HG03064 (cell line): Measurements from ENCODE around the gene PAQR8.

Experiments
- ATAC-seq: cut with Tn5 transposase; IDR thresholded peaks from one replicate; pipeline ENCODE4 v1.9.1; 2021; ENCODE audit warnings: low read depth; ENCODE audit not compliant: unreplicated experiment

The PAQR8 gene

DNA sequence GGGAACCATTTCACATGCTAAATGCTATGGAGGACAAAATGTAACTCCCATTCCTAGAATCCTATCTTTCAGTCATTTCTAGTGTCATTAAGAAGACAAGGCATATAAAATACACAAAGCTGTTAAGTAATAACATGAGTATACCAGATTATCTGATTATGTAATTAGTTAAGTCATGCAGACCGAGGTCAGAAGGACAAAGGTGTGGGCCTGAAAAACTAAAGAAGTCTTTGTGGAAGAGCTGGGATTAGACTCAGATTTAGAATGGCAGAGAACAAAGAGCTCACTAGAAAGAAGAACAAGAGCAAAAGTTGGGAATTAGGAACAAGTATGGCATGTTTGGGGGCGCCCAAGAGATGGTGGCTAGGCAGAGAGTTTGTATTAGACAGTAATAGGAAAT, 95.1 kb downstream of the PAQR8 start:
- no peak for ATAC-seq
